Measurements from ENCODE around the gene STK24. TPM values are rescaled to one million over a fixed set of nuclear protein-coding genes. Genes with fewer than 3 reads are reported as not detected.

The STK24 gene
- total RNA-seq, 1 donor from 2014 or later = 168 TPM

DNA sequence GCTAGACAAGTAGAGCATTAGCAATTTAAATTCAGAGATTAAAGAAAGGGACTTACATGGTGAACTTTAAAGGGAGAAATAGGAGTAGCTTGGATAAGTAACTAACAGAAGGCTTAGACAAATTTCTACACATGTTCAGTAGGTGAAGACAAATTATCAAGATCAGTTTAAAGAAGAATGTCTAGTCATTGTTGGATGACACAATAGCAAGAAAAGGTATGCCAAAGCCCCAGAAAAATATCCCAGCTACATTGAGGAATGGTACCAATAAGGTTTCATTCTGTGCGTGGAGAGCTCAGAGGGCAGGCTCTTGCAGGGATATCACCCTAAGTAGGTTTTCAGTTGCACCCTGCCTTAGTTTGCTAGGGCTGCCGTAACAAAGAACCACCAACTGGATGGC lies 3.5 kb upstream of the STK24 start:
- no peak overlapping the region for H3K4me3 ChIP-seq (ENCODE audit: low read depth, low read length)
- no peak for FAIRE-seq
- TF ChIP-seq, protein P1, sequence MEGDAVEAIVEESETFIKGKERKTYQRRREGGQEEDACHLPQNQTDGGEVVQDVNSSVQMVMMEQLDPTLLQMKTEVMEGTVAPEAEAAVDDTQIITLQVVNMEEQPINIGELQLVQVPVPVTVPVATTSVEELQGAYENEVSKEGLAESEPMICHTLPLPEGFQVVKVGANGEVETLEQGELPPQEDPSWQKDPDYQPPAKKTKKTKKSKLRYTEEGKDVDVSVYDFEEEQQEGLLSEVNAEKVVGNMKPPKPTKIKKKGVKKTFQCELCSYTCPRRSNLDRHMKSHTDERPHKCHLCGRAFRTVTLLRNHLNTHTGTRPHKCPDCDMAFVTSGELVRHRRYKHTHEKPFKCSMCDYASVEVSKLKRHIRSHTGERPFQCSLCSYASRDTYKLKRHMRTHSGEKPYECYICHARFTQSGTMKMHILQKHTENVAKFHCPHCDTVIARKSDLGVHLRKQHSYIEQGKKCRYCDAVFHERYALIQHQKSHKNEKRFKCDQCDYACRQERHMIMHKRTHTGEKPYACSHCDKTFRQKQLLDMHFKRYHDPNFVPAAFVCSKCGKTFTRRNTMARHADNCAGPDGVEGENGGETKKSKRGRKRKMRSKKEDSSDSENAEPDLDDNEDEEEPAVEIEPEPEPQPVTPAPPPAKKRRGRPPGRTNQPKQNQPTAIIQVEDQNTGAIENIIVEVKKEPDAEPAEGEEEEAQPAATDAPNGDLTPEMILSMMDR (IDR thresholded peaks at IDR 0.05; ENCODE audit: insufficient read depth, low read length, severe bottlenecking) = no peak
- no peak for DNase-seq (ENCODE audit: low read depth)
- no peaks in the 10 kb centered on the region for H3K36me3 ChIP-seq (ENCODE audit: control insufficient read depth, insufficient read depth, low read length)
- H3K27me3 ChIP-seq (ENCODE audit: control insufficient read depth, insufficient read depth, low read length) = no peaks in the 10 kb centered on the region

GRCh38 chr13:98577836-98578285 lies 954 bp upstream of the STK24 start:
- TF ChIP-seq, protein P1 (IDR thresholded peaks at IDR 0.05; ENCODE audit: insufficient read depth, low read length, severe bottlenecking) = no peak
- FAIRE-seq = no peak

DNA sequence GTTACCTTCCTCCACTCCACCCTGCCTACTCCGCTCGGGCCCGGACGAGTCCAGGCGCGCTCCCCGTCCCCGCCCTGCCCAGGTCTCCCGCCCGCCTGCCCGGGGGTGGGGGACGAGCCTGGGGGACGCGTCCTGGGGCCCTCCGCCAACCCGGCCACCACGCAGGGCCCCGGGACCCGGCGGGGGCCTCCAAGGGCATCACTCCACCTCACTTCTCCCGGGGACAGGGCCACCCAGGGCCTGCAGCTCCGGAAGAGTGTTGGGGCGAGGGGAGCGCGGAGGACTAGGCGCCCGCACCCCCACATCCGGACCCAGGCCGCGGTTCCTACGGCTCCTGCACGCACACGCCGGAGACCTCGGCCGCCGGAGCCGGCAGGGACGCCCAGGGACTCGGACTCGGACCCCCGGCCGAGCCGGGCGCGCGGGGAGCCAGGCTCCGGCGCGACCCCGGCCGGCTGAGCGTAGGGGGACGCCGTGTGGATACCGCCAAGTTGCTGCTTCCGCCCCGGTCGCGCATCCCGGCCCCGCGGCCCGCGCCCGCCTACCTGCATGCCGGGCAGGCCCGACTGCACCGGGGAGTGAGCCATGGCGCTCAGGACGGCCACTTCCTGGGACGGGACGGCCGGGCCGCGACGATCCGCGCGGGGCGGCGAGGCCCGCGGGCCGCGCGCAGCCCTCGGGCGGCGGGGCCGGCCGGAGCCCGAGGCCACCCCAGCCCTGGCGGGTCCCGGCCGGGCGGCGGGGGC lies 534 bp downstream of the STK24 start:
- FAIRE-seq (no peak), DNase-seq (ENCODE audit: low read depth) (no peak)
- TF ChIP-seq, protein P1 (IDR thresholded peaks at IDR 0.05; ENCODE audit: insufficient read depth, low read length, severe bottlenecking) = no peak
- Histone ChIP-seq H3K27me3 (ENCODE audit: control insufficient read depth, insufficient read depth, low read length) (no peaks in the 10 kb centered on the region), H3K36me3 (ENCODE audit: control insufficient read depth, insufficient read depth, low read length) (no peaks in the 10 kb centered on the region), H3K4me3 (ENCODE audit: low read depth, low read length) (peak overlapping the region; percentile 73)

More at GRCh38 chr13:98577836-98578285, 954 bp upstream of the STK24 start:
- no peaks in the 10 kb centered on the region for H3K27me3 ChIP-seq (ENCODE audit: control insufficient read depth, insufficient read depth, low read length)
- no peaks in the 10 kb centered on the region for H3K36me3 ChIP-seq (ENCODE audit: control insufficient read depth, insufficient read depth, low read length)
- H3K4me3 ChIP-seq (ENCODE audit: low read depth, low read length) = peak overlapping the region; percentile 45
- no peak for DNase-seq (ENCODE audit: low read depth)

DNA sequence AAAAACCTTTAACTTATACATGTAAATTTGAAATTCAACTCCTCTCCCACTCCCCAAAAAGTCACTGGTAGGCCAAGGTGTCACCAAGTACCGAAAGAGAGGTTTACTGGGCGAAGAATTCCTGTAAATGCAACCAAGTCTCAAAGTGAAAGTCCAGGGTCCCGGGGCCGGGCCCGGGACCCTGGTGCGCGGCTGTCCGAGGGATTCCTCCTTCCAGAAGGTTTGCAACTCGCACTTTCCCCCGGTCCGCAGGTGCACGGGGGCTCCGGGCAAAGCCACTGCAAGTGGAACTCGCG lies 1.1 kb downstream of the STK24 start:
- peak overlapping the region; percentile 73 for H3K4me3 ChIP-seq (ENCODE audit: low read depth, low read length)
- H3K36me3 ChIP-seq (ENCODE audit: control insufficient read depth, insufficient read depth, low read length) = no peaks in the 10 kb centered on the region
- no peak for DNase-seq (ENCODE audit: low read depth)
- FAIRE-seq = no peak
- H3K27me3 ChIP-seq (ENCODE audit: control insufficient read depth, insufficient read depth, low read length) = no peaks in the 10 kb centered on the region
- TF ChIP-seq, protein P1 (IDR thresholded peaks at IDR 0.05; ENCODE audit: insufficient read depth, low read length, severe bottlenecking) = no peak

GRCh38 chr13:98575009-98575903 lies 1.7 kb downstream of the STK24 start:
- TF ChIP-seq, protein P1 (IDR thresholded peaks at IDR 0.05; ENCODE audit: insufficient read depth, low read length, severe bottlenecking) = no peak
- Histone ChIP-seq H3K4me3 (ENCODE audit: low read depth, low read length) (peak overlapping the region; percentile 73), H3K36me3 (ENCODE audit: control insufficient read depth, insufficient read depth, low read length) (no peaks in the 10 kb centered on the region), H3K27me3 (ENCODE audit: control insufficient read depth, insufficient read depth, low read length) (no peaks in the 10 kb centered on the region)
- DNase-seq (ENCODE audit: low read depth) = no peak
- FAIRE-seq = no peak
